GM12891 (cell line): ENCODE results near the gene PSMD3.

Experiments used
- POLR2A ChIP-seq: IDR thresholded peaks from 2 replicates; pipeline ENCODE4 v1.6.1; 2011; ENCODE audit warnings: low read depth, low read length, control low read depth
- POLR2AphosphoS5 ChIP-seq: IDR thresholded peaks from 2 replicates; pipeline ENCODE4 v1.6.1; 2011; ENCODE audit warnings: low read depth, low read length, control low read depth
- POU2F2 ChIP-seq: IDR thresholded peaks from 2 replicates; pipeline ENCODE4 v1.6.1; 2011; ENCODE audit warnings: low read depth, mild to moderate bottlenecking, control low read depth, low read length, moderate library complexity
- SPI1 ChIP-seq: IDR thresholded peaks from 2 replicates; pipeline ENCODE4 v1.6.1; 2011; ENCODE audit warnings: low read depth, low read length, control low read depth
- TAF1 ChIP-seq: IDR thresholded peaks from 2 replicates; pipeline ENCODE4 v1.6.1; 2011; ENCODE audit warnings: low read depth, low read length, control low read depth

- TF ChIP-seq POLR2A (no peak), SPI1 (no peak), POLR2AphosphoS5 (no peak), TAF1 (no peak), POU2F2 (no peak)
These were observed 36.8 kb upstream of the PSMD3 start for GRCh38 chr17:39943702-39944392.
